H1 (cell line): Measurements from ENCODE around the gene FGD4. TPM values are rescaled to one million over a fixed set of nuclear protein-coding genes. Genes with fewer than 3 reads are reported as not detected.

ENCODE experiments used
- CTCF ChIA-PET: fragments of 300-600 bp; sonication (Branson Sonifier 250); formaldehyde crosslinking; loops from one replicate; lab custom pipeline; 2021; ENCODE audit not compliant: partially characterized antibody; lab: Charles Lee
- POLR2A ChIA-PET: fragments of 300-600 bp; sonication (Branson Sonifier 250); formaldehyde crosslinking; loops from one replicate; lab custom pipeline; 2021; ENCODE audit warnings: inconsistent platforms; ENCODE audit not compliant: partially characterized antibody; lab: Charles Lee
- DNase-seq, 2 experiments: peaks; one replicate each; pipeline versions ENCODE4 v3.0.0 to v3.0.0-alpha.2; 2010 to 2022; ENCODE audit warnings: low spot score in 2 of 2, low read depth in 1 of 2, mixed read lengths in 1 of 2
- FAIRE-seq: peaks from 2 replicates; lab custom pipeline; 2011; peaks lifted over from hg19 to GRCh38; lab: Jason Lieb, UNC
- H2AFZ ChIP-seq: 2 replicates; pipeline ENCODE4 v1.8.1; 2012; ENCODE audit warnings: low read length, inconsistent platforms
- H2AK5ac ChIP-seq: 2 replicates; pipeline ENCODE4 v1.6.1; 2013; ENCODE audit warnings: low read depth, low read length
- H2BK120ac ChIP-seq: replicated peaks from 2 replicates; pipeline ENCODE3; 2013; ENCODE audit warnings: low read depth, low read length, inconsistent platforms
- H2BK12ac ChIP-seq: 2 replicates; pipeline ENCODE4 v1.6.1; 2013; ENCODE audit warnings: low read depth, low read length
- H2BK15ac ChIP-seq: 2 replicates; pipeline ENCODE4 v1.6.1; 2013; ENCODE audit warnings: low read length
- H2BK20ac ChIP-seq: 2 replicates; pipeline ENCODE4 v1.6.1; 2013; ENCODE audit warnings: low read length
- H2BK5ac ChIP-seq: 2 replicates; pipeline ENCODE4 v1.6.1; 2013; ENCODE audit warnings: low read depth, low read length
- H3K14ac ChIP-seq: 2 replicates; pipeline ENCODE4 v1.6.1; 2013; ENCODE audit warnings: inconsistent platforms; ENCODE audit not compliant: insufficient read length
- H3K18ac ChIP-seq: 2 replicates; pipeline ENCODE4 v1.6.1; 2013; ENCODE audit warnings: low read length; ENCODE audit errors: extremely low read depth
- H3K23ac ChIP-seq: 2 replicates; pipeline ENCODE4 v1.6.1; 2013; ENCODE audit warnings: inconsistent platforms; ENCODE audit not compliant: insufficient read length
- H3K23me2 ChIP-seq: 2 replicates; pipeline ENCODE4 v1.6.1; 2013; ENCODE audit warnings: low read depth, low read length
- H3K27ac ChIP-seq: 2 replicates; pipeline ENCODE4 v1.6.1; 2011; ENCODE audit warnings: low read depth, low read length, inconsistent platforms
- H3K27me3 ChIP-seq, 4 experiments: replicated peaks in 1 of 4; 1 replicate in 1 of 4; 2 replicates in 3 of 4; pipeline versions ENCODE4 v1.6.1 to v1.8.1; 2011 to 2013; ENCODE audit warnings: low read length in 3 of 4, mild to moderate bottlenecking in 3 of 4, inconsistent platforms in 2 of 4, mixed read lengths in 2 of 4, moderate library complexity in 1 of 4; ENCODE audit not compliant: control insufficient read depth in 3 of 4, insufficient read depth in 3 of 4; ENCODE audit errors: extremely low read depth in 1 of 4
- H3K36me3 ChIP-seq, 4 experiments: 2 replicates each; pipeline versions ENCODE4 v1.6.1 to v1.8.1; 2011 to 2013; ENCODE audit warnings: mild to moderate bottlenecking in 4 of 4, low read length in 3 of 4, moderate library complexity in 2 of 4, control low read depth in 1 of 4, inconsistent platforms in 1 of 4; ENCODE audit not compliant: insufficient read depth in 4 of 4, control insufficient read depth in 2 of 4
- H3K4ac ChIP-seq: replicated peaks from 2 replicates; pipeline ENCODE3; 2013; ENCODE audit warnings: low read length, low read depth, mixed read lengths, inconsistent platforms; ENCODE audit not compliant: insufficient read length
- H3K4me1 ChIP-seq, 4 experiments: replicated peaks in 1 of 4; 1 replicate in 1 of 4; 2 replicates in 3 of 4; pipeline versions ENCODE4 v1.6.1 to v1.8.1; 2011 to 2013; ENCODE audit warnings: low read length in 3 of 4, inconsistent platforms in 2 of 4, mixed read lengths in 1 of 4; ENCODE audit not compliant: insufficient read depth in 4 of 4, control insufficient read depth in 3 of 4
- H3K4me2 ChIP-seq, 2 experiments: 2 replicates each; pipeline versions ENCODE4 v1.6.1 to v1.8.1; 2011 to 2013; ENCODE audit warnings: low read depth in 2 of 2, low read length in 2 of 2, control low read depth in 1 of 2, inconsistent platforms in 1 of 2, mild to moderate bottlenecking in 1 of 2; ENCODE audit not compliant: insufficient read depth in 1 of 2
- H3K4me3 ChIP-seq, 4 experiments: fragments of 200-600, 300-600 bp in 1 of 4; sonication (generic), shearing (Covaris generic), sonication (Bioruptor Twin) in 1 of 4; 2 replicates each; pipeline versions ENCODE4 v1.5.1 to v1.8.1; 2011 to 2016; ENCODE audit warnings: low read length in 4 of 4, low read depth in 3 of 4, control low read depth in 2 of 4, inconsistent platforms in 2 of 4, mild to moderate bottlenecking in 2 of 4, mixed read lengths in 1 of 4, moderate library complexity in 1 of 4; ENCODE audit not compliant: insufficient read depth in 2 of 4; ENCODE audit errors: extremely low read depth in 1 of 4
- H3K56ac ChIP-seq: replicated peaks from 2 replicates; pipeline ENCODE3; 2013; ENCODE audit warnings: low read depth, mild to moderate bottlenecking, mixed read lengths, low read length, inconsistent platforms; ENCODE audit not compliant: insufficient read length
- H3K79me1 ChIP-seq: 2 replicates; pipeline ENCODE4 v1.6.1; 2013; ENCODE audit warnings: low read depth, low read length, control low read depth
- H3K79me2 ChIP-seq, 2 experiments: 2 replicates each; pipeline versions ENCODE4 v1.6.1 to v1.8.1; 2012 to 2013; ENCODE audit warnings: low read length in 2 of 2, mild to moderate bottlenecking in 2 of 2, inconsistent platforms in 1 of 2; ENCODE audit not compliant: insufficient read depth in 2 of 2, control insufficient read depth in 1 of 2
- H3K9ac ChIP-seq, 4 experiments: replicated peaks in 1 of 4; 1 replicate in 1 of 4; 2 replicates in 3 of 4; pipeline versions ENCODE4 v1.6.1 to v1.8.1; 2011 to 2013; ENCODE audit warnings: low read depth in 3 of 4, low read length in 3 of 4, control low read depth in 2 of 4, mild to moderate bottlenecking in 2 of 4, moderate library complexity in 2 of 4, inconsistent platforms in 1 of 4; ENCODE audit errors: extremely low read depth in 1 of 4
- H3K9me3 ChIP-seq, 2 experiments: 2 replicates each; pipeline versions ENCODE4 v1.6.1 to v1.8.1; 2012 to 2013; ENCODE audit warnings: mild to moderate bottlenecking in 2 of 2, moderate library complexity in 2 of 2, control low read depth in 1 of 2, inconsistent platforms in 1 of 2, low read depth in 1 of 2, low read length in 1 of 2, mixed read lengths in 1 of 2; ENCODE audit not compliant: insufficient read depth in 2 of 2
- H4K20me1 ChIP-seq, 2 experiments: replicated peaks in 1 of 2; 2 replicates each; pipeline versions ENCODE3 to v1.8.1; 2011 to 2013; ENCODE audit warnings: inconsistent platforms in 2 of 2, low read length in 2 of 2, mild to moderate bottlenecking in 1 of 2; ENCODE audit not compliant: insufficient read depth in 2 of 2, control insufficient read depth in 1 of 2
- H4K5ac ChIP-seq: 2 replicates; pipeline ENCODE4 v1.6.1; 2013; ENCODE audit warnings: low read length, low read depth, mixed read lengths, inconsistent platforms; ENCODE audit not compliant: insufficient read length
- H4K8ac ChIP-seq: 2 replicates; pipeline ENCODE4 v1.8.0; 2013; ENCODE audit warnings: mild to moderate bottlenecking, moderate library complexity, low read length, inconsistent platforms; ENCODE audit not compliant: insufficient read depth; ENCODE audit errors: extremely low read depth
- H4K91ac ChIP-seq: replicated peaks from 2 replicates; pipeline ENCODE3; 2013; ENCODE audit warnings: low read length, mixed read lengths, inconsistent platforms; ENCODE audit not compliant: insufficient read length
- RAD21 ChIP-seq, 2 experiments: IDR thresholded peaks in 1 of 2; conservative IDR thresholded peaks in 1 of 2; 2 replicates each; pipeline ENCODE4 v1.6.1; 2011; ENCODE audit warnings: low read depth in 2 of 2, low read length in 2 of 2, improper control_type of control experiment in 1 of 2, inconsistent platforms in 1 of 2, mild to moderate bottlenecking in 1 of 2, moderate library complexity in 1 of 2
- SUZ12 ChIP-seq: fragments of 200-600 bp; sonication (generic); IDR thresholded peaks from 2 replicates; pipeline ENCODE4 v1.6.1; 2012; ENCODE audit warnings: mild to moderate bottlenecking, inconsistent platforms, low read length, moderate library complexity, mixed read lengths
- USF2 ChIP-seq: IDR thresholded peaks from 2 replicates; pipeline ENCODE4 v1.6.1; 2011; ENCODE audit warnings: low read length, improper control_type of control experiment
- WGBS, 2 experiments: shearing (Covaris generic) in 1 of 2; methylation state at CpG; one replicate each; pipeline versions ENCODE4 v1.1.6 to v1.1.7; 2013 to 2015; ENCODE audit warnings: low lambda C conversion rate in 2 of 2, mixed read lengths in 2 of 2, inconsistent platforms in 1 of 2, low coverage in 1 of 2, missing lambda C conversion rate in 1 of 2; ENCODE audit not compliant: insufficient replicate concordance in 2 of 2, insufficient coverage in 1 of 2, insufficient read length in 1 of 2; ENCODE audit errors: extremely low coverage in 1 of 2, missing lambda C conversion rate in 1 of 2; 5-methylcytosine and 5-hydroxymethylcytosine counted together
- polyA plus RNA-seq, 7 experiments: library from polyadenylated mRNA; depleted of rRNA in 3 of 7; stranded (reverse) in 5 of 7; unstranded in 2 of 7; fragments of >200 nt in 5 of 7; fragments of 200-250 nt in 2 of 7; gene quantifications; 1 replicate in 5 of 7; 2 replicates in 1 of 7; 4 replicates in 1 of 7; pipeline versions ENCODE4 v1.2.1 to v1.2.3, GENCODE V29; 2011 to 2013; ENCODE audit warnings: missing spikeins in 2 of 7, mixed read lengths in 2 of 7
- total RNA-seq: library from RNA; stranded (reverse); fragmentation: NEBNext Ultra II Directional; extraction: Animal tissue kit (Norgen Biotek cat#: 25700); gene quantifications from 2 replicates; pipeline ENCODE4 v1.2.1, GENCODE V29; 2021
- TF ChIP-seq, protein P1 (sequence below), 3 experiments: IDR thresholded peaks; 1 replicate in 2 of 3; 2 replicates in 1 of 3; pipeline versions ENCODE4 v1.5.1 to v1.6.1; 2011; ENCODE audit warnings: low read length in 3 of 3, mild to moderate bottlenecking in 3 of 3, inconsistent platforms in 2 of 3, low read depth in 1 of 3, moderate library complexity in 1 of 3; ENCODE audit not compliant: insufficient read depth in 1 of 3; ENCODE audit errors: control extremely low read depth in 1 of 3

The FGD4 gene
- total and polyA plus RNA-seq, 2 of the 8 experiments (the other 6 are each of a cell fraction or from before 2014, with no cell fraction given): 8.5 to 48.2 TPM

DNA sequence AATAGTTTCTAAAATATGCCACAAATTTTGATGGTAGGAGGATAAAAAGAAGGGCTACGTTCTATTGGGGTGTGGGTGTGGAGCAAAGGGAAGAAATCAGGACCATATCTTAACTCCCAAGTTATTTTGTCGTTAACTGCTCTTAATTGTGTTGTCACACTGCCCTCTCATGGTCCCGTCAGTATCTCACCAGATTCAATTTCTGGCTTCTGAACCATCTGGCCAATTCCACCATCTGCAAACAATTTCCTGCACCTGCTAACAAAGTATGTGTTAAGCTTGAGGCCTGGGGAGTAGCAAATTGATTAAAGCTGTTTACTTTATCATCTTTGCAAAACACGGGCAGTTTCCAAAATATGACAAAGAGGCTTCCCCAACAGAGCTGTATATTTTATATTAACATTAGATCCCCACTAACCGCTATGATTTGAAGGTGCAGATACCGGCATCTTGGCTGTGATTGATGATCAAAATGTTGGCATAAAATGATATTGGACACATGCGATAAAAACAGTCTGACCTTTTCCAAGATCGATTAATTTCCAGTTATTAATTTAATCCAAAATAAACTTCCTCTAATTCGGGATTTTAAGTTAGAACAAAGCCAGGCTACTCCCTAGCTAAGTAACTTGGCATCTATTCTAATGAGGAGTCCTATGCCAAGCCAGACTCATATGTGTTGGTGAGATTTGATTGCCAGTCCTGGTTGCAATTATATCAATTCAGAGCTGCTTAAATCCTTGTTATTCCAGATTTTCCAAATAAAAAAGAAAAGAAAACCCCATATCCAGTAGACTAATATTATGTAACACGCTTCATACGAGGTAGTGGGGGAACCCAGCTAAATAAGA lies 272.8 kb downstream of the FGD4 start:
- ChIA-PET POLR2A (interaction anchor here (0.9 to 1.8 kb wide), 3 partner anchors 11 to 306 kb away, joined by 4 to 5 read pairs (median 4); no protein-coding TSS in a partner anchor), CTCF (interaction anchor here (0.6 to 7.4 kb wide), 46 partner anchors 9 to 1341 kb away, joined by 3 to 63 read pairs (median 4); partner anchors contain the start of gene YARS2)
- Histone ChIP-seq H3K9me3 (no peaks in the 10 kb centered on the region), H3K79me2 (no peaks in the 10 kb centered on the region), H4K91ac (no peak overlapping the region), H3K27ac (no peak overlapping the region), H3K18ac (no peak overlapping the region), H3K27me3 (no peaks in the 10 kb centered on the region), H3K4me3 (no peak overlapping the region), H4K5ac (no peak overlapping the region), H2BK15ac (no peak overlapping the region), H3K36me3 (no peaks in the 10 kb centered on the region), H3K79me1 (no peaks in the 10 kb centered on the region), H3K4ac (no peak overlapping the region), H3K4me2 (no peak overlapping the region), H3K4me1 (no peaks in the 10 kb centered on the region), H3K23ac (no peak overlapping the region), H3K23me2 (no peaks in the 10 kb centered on the region), H3K56ac (no peak overlapping the region), H2BK5ac (no peak overlapping the region), H2AFZ (no peak overlapping the region), H4K20me1 (no peaks in the 10 kb centered on the region), H2AK5ac (no peak overlapping the region), H3K14ac (no peak overlapping the region), H2BK120ac (no peak overlapping the region), H2BK20ac (0 out of 2 replicates have a peak overlapping the region, but pooled peaks have one; percentile 17), H3K9ac (no peak overlapping the region), H4K8ac (no peak overlapping the region), H2BK12ac (no peak overlapping the region)
- TF ChIP-seq USF2 (no peak), SUZ12 (no peak), RAD21 (IDR thresholded peaks at IDR 0.05 in 1 of 2, conservative IDR thresholded peaks at IDR 0.05 in 1 of 2; ENCODE audit: low read depth in 2 of 2, low read length in 2 of 2) (peak; percentile 91)
- TF ChIP-seq, protein P1, sequence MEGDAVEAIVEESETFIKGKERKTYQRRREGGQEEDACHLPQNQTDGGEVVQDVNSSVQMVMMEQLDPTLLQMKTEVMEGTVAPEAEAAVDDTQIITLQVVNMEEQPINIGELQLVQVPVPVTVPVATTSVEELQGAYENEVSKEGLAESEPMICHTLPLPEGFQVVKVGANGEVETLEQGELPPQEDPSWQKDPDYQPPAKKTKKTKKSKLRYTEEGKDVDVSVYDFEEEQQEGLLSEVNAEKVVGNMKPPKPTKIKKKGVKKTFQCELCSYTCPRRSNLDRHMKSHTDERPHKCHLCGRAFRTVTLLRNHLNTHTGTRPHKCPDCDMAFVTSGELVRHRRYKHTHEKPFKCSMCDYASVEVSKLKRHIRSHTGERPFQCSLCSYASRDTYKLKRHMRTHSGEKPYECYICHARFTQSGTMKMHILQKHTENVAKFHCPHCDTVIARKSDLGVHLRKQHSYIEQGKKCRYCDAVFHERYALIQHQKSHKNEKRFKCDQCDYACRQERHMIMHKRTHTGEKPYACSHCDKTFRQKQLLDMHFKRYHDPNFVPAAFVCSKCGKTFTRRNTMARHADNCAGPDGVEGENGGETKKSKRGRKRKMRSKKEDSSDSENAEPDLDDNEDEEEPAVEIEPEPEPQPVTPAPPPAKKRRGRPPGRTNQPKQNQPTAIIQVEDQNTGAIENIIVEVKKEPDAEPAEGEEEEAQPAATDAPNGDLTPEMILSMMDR (IDR thresholded peaks at IDR 0.05; ENCODE audit: control extremely low read depth in 1 of 3, insufficient read depth in 1 of 3, low read depth in 1 of 3, low read length in 3 of 3): peak in 2 of 3 experiments; percentile 67 to 83; a peak in 3 of 4 replicates
- 73% methylated on average over 11 of the region's 11 CpGs; no CpG with 5 or more reads in 1 of the 2 experiments for WGBS, 2 experiments
- FAIRE-seq (peak; percentile 98), DNase-seq (no peak)
